Measurements from ENCODE around the gene ERC2. TPM values are rescaled to one million over a fixed set of nuclear protein-coding genes. Genes with fewer than 3 reads are reported as not detected.

Gene ERC2
- total RNA-seq, 1 donor from 2014 or later: 1.1 TPM

DNA sequence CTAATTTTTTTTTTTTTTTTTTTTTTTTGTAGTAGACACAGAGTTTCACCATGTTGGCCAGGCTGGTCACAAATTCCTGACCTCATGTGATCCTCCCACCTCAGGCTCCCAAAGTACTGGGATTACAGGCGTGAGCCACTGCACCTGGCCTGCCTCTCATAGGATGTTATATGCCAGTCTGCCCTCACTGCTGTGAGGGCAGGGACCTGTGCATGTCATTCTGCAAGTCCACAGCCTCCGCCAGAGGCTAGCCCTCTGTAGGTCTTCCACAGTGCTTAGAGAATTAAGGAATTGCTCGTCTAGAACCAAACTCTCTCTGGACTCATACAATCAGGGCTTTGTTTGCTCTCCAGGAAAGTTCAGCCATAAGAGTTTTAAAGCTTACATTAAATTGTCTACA, 817.3 kb downstream of the ERC2 start:
- DNase-seq (ENCODE audit: low spot score): no peak

DNA sequence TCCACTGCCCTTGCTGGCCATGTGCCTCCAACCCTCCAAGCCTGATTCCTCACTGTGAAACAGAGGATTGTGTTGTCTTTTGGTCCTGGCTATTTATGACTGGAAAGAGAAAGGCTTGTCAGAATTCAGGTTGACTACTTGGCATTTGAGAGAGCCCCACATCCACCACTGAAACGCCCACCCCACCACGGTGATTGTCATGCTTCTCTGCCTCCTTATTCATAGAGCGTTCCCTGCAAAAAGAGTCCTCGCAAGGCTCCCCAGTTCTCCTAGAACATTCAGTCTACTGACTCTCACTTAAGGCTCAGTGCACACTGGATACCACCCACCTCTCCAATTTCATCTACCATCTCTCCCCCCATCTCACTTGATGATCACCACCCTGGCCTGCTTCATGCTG, 818.3 kb downstream of the ERC2 start:
- no peak for DNase-seq (ENCODE audit: low spot score)

DNA sequence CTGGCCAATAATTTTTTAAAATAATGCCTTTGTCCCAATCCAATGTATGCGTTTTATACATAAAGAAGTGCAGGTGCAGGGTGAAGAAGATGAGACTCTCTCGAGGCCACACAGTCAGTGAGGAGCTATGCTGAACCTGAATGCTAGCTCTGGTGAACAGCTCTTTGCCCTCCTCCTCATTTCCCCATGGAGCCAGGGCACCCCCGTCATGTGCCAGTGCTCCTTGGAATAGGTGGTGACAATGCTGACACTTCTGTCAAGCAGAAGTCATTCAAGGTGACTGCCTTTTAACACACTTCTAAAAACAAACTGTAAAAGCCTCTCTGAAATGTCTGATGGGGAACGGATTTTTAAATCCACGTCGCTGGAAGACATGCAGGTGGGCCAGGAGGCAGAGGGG, 818.7 kb downstream of the ERC2 start:
- DNase-seq (ENCODE audit: low spot score): no peak

DNA sequence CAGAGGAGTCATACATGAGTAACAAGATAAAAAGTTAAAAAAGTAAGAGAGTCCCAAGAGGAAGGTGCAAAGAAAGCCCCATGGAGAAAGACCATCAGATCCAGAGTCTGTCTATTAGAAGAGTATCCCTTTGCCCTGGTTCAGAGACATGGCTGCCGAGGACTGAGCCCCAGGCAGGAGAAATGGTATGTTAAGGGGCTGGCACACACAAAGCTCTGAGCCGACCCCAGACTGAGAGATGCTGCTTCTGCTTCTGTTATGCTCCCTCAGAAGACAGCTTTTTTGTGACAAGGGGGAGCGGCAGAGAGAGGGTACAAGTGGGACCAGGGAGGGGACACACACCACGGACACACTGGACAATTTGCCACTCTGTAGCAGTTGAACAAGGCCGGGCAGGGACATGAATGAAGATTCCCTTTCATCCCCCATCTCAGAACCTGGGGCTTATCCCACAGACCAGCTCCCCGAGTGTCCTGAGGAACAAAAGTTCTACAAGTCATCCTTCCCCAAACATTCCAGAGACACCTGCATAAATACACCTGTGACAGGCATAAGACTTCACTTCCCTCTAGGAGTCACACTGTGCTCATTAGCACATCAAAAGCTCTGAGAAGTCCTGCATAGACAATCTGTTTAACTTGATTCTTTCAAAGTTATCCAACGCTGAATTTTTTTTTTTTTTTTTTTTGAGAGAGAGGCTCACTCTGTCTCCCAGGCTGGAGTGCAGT, 819.5 kb downstream of the ERC2 start:
- no peak for DNase-seq (ENCODE audit: low spot score)

DNA sequence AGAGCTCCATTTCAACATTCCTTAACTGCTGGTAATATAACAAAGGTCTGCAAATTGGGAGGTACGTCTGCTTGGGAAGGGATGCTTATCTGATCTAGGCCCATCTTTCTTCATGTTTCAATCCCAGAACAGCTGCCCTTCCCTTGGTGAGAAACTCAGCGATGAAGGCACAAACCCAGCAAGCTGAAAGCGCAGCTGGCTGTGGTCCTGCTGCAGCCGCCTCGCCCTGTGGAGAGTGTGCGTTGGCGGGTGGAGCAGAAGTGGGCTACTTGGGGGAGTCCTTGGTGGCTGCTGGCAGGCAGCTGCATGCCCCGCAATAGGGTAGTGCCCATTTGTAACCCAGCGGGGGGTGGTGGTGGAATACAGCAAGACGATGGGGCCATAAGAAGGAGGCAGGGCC, 820.6 kb downstream of the ERC2 start:
- DNase-seq (ENCODE audit: low spot score): no peak

DNA sequence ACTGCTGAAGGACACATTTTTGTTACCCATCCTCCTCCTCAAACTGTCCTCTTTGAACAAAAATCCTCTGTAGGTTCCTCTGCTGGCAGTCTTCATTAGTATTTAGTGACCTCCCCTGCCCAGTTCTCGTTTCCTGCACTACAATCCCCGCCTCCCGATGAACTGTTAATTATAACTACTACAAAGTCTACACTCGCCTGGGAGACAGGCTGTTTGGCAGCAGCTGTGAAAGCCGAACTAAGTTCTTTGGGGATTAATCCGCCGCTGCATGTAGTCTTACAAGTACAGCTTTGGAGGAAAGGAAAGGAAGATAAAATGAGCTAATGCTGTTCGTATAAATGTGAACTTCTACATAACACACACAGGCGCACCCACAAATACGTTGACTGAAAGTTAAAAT, 821.2 kb downstream of the ERC2 start:
- DNase-seq (ENCODE audit: low spot score): no peak

DNA sequence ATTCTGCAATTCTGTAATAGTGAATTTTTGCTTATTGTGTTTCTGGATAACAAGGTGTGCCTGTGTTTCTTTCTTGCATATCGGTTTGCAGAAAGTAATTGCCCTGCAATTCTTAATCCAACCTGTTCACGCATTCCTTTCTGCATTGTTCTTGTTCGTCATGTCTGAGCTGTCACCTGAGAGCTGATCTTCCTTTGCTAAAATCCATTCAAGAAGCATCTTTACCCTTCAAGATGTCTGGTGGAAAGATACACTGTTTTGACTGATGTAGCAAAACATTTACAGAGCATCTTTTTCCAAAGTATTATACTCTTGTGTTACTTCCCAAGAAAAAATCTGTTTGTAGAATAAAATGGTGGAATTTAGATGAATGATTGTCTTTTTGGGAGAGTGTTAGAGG, 822.1 kb downstream of the ERC2 start:
- DNase-seq (ENCODE audit: low spot score): no peak

DNA sequence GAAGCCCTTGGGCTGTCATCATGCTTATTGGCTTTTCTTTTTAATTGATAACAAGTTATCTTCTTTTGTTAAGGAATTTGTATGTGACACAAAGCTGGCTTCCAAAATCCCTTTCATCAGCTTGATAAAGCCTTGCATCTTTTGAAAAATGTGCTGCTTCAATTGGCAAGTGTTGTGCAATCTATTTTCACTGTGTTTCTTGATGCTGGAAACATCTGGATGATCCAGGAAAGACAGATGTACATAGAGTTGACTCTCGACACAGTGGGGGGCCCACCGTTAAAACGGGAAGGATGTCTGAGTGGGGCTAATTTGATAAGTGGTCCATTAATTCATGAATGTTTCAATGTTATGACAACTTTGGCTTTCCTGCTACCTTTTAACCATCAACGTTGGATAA, 822.8 kb downstream of the ERC2 start:
- DNase-seq (ENCODE audit: low spot score): no peak

DNA sequence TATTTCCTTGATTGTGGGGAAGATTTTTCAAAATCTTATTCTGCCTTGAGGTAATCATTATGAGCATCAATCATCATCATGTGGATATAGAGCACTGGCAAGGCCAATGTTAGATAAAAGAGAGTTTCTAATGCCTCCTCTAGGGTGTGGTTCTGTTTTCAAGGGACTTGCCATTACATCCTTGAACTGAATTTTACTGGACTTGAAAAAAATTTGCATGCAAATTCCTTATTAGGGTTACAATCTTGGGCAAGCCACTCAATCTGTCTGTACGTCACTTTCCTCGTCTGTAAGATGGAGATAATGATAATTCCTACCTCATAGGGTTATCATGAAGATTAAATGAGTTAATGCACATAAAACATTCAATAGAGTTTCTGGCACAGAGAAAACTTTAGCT, 825.0 kb downstream of the ERC2 start:
- no peak for DNase-seq (ENCODE audit: low spot score)

DNA sequence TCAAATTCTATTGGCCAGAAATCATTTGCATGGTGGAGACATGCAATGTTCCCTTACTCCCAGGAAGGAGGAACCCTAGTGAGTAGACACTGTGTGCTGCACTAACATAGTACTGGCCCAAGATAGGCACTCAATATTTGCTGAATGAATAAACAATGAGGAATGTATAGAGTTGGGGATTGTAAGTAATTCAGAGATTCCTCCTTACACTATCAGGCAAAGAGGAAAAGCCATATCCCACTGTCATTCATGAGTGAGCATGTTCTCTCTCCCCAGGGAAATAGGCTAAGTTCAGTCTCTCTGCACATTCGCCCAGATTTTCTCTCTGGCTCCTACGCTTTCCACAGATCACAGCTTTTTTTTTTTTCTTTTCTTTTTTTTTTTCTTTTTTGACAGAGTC, 826.3 kb downstream of the ERC2 start:
- DNase-seq (ENCODE audit: low spot score): no peak

DNA sequence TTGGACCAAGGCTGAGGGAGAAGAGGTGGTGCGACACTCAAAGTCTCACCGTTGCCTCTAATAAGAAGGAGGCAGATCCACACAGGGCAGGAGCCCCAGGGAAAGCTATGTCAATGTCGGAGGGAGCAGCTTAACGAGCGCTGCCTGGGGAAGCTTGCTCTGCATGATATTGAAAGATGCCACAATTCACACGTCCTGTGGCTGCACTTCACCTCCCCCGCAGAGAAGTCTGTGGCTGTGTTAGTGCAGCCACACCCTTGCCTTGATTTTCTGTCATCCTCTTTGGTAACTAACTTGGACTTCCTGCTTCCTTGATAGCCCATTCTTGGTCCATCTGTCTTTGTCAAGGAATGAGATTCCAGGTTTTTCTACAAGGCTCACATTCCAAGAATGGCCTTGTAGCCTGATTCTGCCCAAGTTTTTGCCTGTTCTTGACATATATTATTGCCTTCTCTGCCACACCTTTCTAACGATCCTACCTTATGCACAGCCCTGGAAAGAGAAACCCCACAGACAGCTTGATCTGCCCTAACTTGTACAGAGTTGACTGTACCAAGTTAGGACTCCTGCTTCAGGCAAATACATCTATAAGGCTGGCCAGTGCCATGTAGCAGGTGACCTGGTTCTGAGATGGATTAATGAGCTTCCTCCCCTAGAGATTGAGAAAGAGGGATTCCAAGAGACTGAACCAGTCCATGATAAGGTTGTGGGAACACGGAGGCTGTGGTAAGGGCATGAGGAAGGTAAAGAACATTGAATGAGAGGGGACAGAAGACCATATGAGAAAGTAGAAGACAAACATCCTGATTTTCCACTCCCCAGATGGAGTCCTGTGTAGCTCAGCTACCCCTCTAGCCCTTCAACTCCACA, 828.1 kb downstream of the ERC2 start:
- no peak for DNase-seq (ENCODE audit: low spot score)

DNA sequence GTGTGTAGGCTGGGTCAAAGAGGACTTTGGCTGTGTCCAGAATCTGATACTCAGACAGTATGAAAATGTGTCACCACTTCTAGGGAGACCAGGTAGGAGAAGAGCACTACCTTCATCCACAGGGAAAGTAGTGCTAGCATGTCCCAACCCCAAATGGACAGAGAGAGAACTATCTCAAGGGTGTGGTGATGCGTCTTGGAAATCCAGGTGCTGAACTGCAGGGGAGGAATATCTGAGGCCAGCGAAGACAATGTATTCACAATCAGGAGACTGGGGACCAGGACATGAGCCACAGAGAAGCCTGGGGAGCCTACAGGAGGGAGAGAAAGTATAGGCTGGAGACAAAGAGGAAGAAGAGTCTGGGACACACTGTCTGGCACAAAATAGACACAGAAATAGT, 829.1 kb downstream of the ERC2 start:
- DNase-seq (ENCODE audit: low spot score): no peak

DNA sequence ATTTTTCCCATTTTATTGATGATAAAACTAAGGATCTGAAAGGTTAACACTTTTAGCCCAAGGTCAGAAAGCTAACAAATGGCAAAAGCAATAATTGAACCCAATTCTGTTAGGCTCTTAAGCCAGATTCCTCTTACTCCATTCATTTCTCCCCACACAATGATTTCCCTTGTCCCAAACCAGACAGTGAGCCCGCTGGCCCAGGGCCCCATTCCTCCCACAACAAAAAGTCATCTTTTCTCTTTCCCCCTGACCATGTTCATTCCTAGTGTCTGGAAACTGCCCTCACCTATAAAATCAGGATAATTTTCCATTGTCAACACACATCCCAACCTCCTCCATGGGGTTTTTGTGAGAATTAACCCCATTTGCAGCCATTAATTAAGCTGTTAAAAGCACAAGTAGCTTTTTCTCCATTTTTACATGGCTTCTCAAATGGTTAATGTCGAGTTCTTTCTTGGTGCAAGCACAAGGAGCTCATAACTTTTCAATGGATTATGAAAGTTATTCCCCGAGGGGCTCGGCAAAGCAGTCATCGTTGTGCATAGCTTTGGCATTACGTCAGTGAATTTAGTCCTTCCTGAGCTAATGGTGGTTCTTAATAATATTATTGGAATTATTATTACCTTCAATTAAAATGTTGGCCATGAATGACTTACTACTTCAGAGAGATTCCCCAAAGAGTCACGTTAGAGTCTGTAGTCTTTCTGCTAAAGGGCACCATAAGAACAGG, 830.2 kb downstream of the ERC2 start:
- DNase-seq (ENCODE audit: low spot score): no peak

DNA sequence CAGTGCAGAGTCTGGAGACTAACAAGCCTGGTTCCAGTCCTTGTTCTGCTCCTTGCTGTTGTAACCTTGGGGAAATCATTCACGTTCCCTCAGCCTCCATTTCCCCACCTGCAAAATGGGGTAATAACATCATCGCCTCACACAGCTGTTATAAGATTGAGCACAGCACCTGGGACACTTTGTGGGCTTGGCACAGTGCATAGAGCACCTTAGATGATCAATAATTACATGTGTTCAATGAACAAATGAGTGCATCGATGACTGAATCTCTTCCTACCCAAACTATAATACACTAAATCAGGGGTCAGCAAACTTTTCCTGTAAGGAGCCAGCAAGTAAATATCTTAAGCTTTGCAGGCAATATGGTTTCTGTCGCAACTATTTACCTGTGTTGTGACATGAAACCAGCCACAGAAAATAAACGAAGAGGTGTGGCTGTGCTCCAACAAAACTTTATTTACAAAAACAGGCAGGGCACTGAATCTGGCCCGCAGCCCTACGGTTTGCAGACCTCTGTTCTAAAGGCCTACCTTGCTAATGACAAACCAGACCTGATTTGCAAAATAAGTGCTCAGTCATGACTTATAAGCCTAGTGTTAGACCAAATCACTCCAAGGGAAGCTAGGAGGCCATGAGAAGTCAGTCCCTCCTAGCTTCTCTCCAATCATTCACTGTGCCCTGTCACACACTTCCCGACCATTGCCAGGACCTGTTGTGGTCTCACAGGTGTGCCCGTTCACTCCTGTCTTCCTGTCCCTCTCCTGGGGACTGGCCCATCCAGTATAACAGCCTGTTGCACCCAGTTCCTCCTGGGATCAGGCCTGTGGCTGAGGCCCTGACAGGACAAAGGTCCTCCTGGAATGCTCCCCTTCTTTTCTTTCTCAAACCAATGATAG, 831.7 kb downstream of the ERC2 start:
- no peak for DNase-seq (ENCODE audit: low spot score)

DNA sequence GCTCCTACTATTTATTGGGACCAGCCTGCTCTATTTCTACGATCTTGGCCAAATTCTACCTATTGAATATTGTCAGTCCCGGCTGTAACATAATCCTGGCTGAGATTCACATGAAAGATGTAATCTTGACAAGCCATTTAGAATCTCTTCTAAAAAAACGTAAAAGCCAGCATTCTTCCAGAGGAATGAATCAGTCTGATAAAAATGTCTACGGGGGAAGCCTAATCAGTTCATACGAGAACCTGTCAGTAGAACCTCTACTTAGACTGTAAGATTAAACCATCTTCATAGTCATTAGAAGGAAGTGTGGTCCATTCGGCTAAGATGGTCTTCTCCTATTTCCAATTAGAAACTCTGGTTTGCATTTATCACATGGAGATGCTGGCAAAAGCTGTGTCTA, 833.9 kb downstream of the ERC2 start:
- no peak for DNase-seq (ENCODE audit: low spot score)

DNA sequence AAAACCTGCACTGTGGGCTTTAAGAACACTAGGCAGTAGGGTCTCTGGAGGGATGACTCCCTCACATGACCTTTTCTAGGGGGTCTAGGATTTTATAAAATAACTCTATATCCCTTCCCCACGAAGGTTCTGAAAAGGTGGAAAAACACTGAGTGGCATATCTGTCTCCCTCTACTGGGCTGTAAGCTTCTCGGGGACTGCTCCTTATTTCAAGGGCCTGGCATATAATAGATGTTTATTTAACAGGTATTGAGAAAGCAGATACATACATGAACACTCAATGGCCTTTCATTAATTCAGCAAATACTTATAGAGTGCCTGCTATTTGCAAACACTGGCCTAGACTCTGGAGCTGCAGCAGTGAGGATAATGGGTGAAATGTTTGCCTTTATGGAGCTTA, 834.9 kb downstream of the ERC2 start:
- no peak for DNase-seq (ENCODE audit: low spot score)

DNA sequence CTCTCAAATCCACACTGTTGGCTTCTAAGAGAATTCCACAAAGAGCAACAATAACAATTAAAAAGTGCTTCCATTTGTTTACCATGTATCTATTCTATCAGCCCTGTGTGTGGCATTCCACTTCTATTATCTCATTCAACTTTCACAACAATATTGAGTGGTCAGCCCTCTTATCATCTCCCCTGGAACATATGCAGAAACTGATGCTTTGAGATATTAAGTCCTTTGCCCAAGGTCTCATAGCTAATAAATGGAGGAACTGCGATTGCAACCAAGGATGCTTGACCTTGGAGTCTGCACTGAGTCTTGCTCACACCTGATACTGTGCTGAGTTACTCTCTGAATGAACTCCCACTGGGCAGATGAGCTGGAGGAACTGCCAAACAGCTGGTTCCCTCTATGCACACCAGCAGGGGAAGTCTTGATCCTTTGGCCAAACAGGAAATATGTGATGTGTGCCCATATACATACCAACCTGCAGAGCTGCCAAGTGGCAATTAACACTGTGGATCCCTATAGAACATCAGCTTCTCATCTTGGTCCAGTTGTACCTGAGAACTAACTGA, 836.4 kb downstream of the ERC2 start:
- no peak for DNase-seq (ENCODE audit: low spot score)

DNA sequence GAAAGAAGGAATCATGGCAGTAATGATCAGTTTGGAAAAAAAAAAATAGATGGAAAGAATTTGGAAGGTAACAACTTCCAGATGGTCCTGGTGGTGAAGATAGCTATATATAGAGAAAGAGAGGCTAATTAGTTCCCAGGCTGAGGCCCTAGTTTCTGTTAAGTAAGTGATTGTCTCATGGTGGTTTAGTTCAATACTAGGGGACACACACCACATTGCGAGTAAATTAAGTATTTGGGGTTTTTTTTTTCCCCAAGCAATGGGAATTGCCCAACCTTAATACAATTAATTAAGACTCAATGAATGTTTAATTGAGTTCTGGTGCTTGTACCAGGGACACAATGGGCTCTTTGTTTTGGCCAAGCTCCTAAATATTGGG, 837.4 kb downstream of the ERC2 start:
- DNase-seq (ENCODE audit: low spot score): no peak

DNA sequence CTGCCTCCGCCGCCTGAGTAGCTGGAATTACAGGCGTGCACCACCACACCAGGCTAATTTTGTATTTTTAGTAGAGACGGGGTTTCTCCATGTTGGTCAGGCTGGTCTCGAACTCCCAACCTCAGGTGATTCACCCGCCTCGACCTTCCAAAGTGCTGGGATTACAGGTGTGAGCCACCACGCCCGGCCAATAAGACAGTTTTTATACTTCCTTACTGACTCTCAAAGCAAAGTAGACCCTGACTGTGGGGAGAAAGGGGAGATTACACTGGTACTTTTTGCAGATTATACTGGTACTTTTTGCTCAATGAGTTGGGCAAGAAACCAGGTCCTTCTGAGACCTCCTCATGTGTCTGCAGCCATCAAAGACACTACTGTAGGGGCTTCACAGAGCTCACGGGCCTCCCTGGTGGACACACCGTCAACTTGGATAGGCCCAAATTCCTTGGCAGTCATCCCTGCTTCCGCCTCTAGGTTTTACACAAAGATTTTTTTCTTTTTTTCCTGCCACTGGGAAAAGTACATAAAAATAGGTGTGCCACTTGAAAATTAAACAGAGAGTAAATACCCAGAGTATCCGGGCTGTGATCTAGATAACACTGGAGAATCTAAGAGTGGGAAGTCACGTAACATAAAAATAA, 837.9 kb downstream of the ERC2 start:
- DNase-seq (ENCODE audit: low spot score): no peak

DNA sequence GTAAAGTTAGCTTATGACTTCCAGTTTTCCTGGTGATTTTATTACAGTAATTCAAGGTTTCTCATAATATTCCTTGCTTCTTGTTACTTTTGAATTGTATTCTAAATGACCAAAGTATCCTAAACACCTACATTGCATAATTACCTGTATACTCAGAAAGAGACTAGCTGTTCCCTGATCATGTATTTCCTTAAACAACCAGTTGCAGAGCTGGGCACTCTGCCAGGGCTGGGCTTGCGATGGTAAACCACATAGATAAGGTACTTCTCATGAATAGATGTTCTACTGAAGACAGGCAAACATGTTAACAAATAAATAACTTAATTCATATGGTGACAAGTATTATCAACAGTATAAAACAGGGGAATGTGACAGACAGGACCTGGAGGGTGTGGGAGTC, 838.8 kb downstream of the ERC2 start:
- DNase-seq (ENCODE audit: low spot score): no peak
